Adrenal gland (tissue), 12 donors: Measurements from ENCODE around the gene TINAGL1. TPM values are rescaled to one million over a fixed set of nuclear protein-coding genes. Genes with fewer than 3 reads are reported as not detected.

Source experiments
- DNase-seq, 7 donors: peaks; one replicate each; pipeline ENCODE4 v3.0.0-alpha.2; 2019 to 2020
- H3K27ac ChIP-seq, 5 donors: fragments of 200-600 bp; sonication (generic) in 4 of 5; 1 replicate in 3 of 5; 2 replicates in 2 of 5; pipeline versions ENCODE4 v1.5.1 to v1.8.0; 2016 to 2020; ENCODE audit warnings: mild to moderate bottlenecking in 1 of 5
- H3K27me3 ChIP-seq: fragments of 200-600 bp; 2 replicates; pipeline ENCODE4 v1.8.0; 2021
- H3K36me3 ChIP-seq, 2 donors: fragments of 200-600 bp; replicated peaks in 1 of 2; 1 replicate in 1 of 2; 2 replicates in 1 of 2; pipeline versions ENCODE4 v1.5.1 to v1.8.0; 2018 to 2022
- H3K4me1 ChIP-seq, 2 donors: fragments of 200-600 bp; replicated peaks in 1 of 2; 1 replicate in 1 of 2; 2 replicates in 1 of 2; pipeline versions ENCODE4 v1.5.1 to v1.8.0; 2018 to 2021
- H3K4me3 ChIP-seq, 4 donors: fragments of 200-600 bp; sonication (generic) in 3 of 4; one replicate each; pipeline ENCODE4 v1.5.1; 2016 to 2018
- H3K9me3 ChIP-seq, 3 donors: fragments of 200-600 bp; sonication (generic) in 1 of 3; replicated peaks in 1 of 3; 1 replicate in 2 of 3; 2 replicates in 1 of 3; pipeline versions ENCODE4 v1.5.1 to v1.8.0; 2016 to 2021
- POLR2A ChIP-seq, 2 donors: fragments of 450-650 bp; IDR thresholded peaks; one replicate each; pipeline ENCODE4 v1.6.1; 2017; ENCODE audit warnings: antibody characterized with exemption in 2 of 2, mild to moderate bottlenecking in 2 of 2, moderate library complexity in 1 of 2
- WGBS, 4 donors: extraction: QIAGEN DNeasy Blood & Tissue Kit in 2 of 4; methylation state at CpG; one replicate each; pipeline versions ENCODE4 v1.1.5 to v1.1.7; 2013 to 2017; 5-methylcytosine and 5-hydroxymethylcytosine counted together
- intact Hi-C, 2 donors: fragments of 100-400 bp; cut with DNase I; formaldehyde crosslinking; loops; one replicate each; pipeline versions ENCODE4 v1.14.1 to v1.15.0; 2022 to 2023
- polyA plus RNA-seq, 3 donors: library from polyadenylated mRNA; stranded (reverse); fragments of 200-250 nt in 2 of 3; fragments of 350-450 nt in 1 of 3; fragmentation: Illumina TruSeq in 1 of 3; extraction: RNeasy Lipid Tissue Mini Kit (QIAGEN cat#74804) in 1 of 3; gene quantifications; one replicate each; pipeline ENCODE4 v1.2.3, GENCODE V29; 2013 to 2014
- total RNA-seq, 9 donors: library from RNA; depleted of rRNA in 4 of 9; stranded (reverse); fragments of >200 nt in 4 of 9; fragments of 120-200 nt in 1 of 9; fragmentation: NEBNext Ultra II Directional in 1 of 9; extraction: Animal tissue kit (Norgen Biotek cat#: 25700) in 1 of 9; gene quantifications; one replicate each; pipeline versions ENCODE4 v1.1.0 to v1.2.4, GENCODE V29; 2013 to 2023
- TF ChIP-seq, protein P1 (sequence below), 6 experiments: fragments of 450-650 bp in 4 of 6; fragments of 200-600 bp in 2 of 6; sonication (generic) in 1 of 6; IDR thresholded peaks; 1 replicate in 5 of 6; 2 replicates in 1 of 6; pipeline versions ENCODE4 v1.5.1 to v1.8.0; 2016 to 2021; ENCODE audit warnings: antibody characterized with exemption in 6 of 6, mild to moderate bottlenecking in 2 of 6, moderate library complexity in 1 of 6
- donor health status: healthy with polysubstance abuse.
- donor health status: Bipolar disorder and iron deficiency.
- donor health status: DM: yes; HTN: yes; CAD: no.
- donor health status: DM: no; HTN: no; CAD: no.
- donor health status: DM: no; HTN: no; CAD: no.
- donor health status: DM: yes; HTN: yes; CAD: no.

Gene TINAGL1
- total and polyA plus RNA-seq, 12 donors: 22.7 to 294 (median 89.9) TPM

GRCh38 chr1:31625561-31626222, 49.4 kb downstream of the TINAGL1 start:
- Histone ChIP-seq H3K4me3 (no peak overlapping the region), H3K4me1 (peaks cover 27 to 34% of the 10 kb centered on the region in 2 donors), H3K9me3 (no peaks in the 10 kb centered on the region), H3K27me3 (no peaks in the 10 kb centered on the region), H3K27ac (peak overlapping the region; percentile 52 to 89 (median 75)), H3K36me3 (peaks cover 0 to 26% of the 10 kb centered on the region in 2 donors)
- WGBS, 4 donors: 49 to 61% (median 59%) methylated on average over 2 to 4 of the region's 4 CpGs
- TF ChIP-seq, protein P1, sequence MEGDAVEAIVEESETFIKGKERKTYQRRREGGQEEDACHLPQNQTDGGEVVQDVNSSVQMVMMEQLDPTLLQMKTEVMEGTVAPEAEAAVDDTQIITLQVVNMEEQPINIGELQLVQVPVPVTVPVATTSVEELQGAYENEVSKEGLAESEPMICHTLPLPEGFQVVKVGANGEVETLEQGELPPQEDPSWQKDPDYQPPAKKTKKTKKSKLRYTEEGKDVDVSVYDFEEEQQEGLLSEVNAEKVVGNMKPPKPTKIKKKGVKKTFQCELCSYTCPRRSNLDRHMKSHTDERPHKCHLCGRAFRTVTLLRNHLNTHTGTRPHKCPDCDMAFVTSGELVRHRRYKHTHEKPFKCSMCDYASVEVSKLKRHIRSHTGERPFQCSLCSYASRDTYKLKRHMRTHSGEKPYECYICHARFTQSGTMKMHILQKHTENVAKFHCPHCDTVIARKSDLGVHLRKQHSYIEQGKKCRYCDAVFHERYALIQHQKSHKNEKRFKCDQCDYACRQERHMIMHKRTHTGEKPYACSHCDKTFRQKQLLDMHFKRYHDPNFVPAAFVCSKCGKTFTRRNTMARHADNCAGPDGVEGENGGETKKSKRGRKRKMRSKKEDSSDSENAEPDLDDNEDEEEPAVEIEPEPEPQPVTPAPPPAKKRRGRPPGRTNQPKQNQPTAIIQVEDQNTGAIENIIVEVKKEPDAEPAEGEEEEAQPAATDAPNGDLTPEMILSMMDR (IDR thresholded peaks at IDR 0.05): no peak
- no peak for TF ChIP-seq POLR2A (IDR thresholded peaks at IDR 0.05)
- peak in 6 of 7 donors; percentile 50 to 73 (median 64) for DNase-seq
- intact Hi-C loops: no loop called here

- peaks cover 0 to 34% of the 10 kb centered on the region in 2 donors for H3K36me3 ChIP-seq
These were observed 50.2 kb downstream of the TINAGL1 start for GRCh38 chr1:31626223-31627207.

GRCh38 chr1:31627301-31627929, 51.1 kb downstream of the TINAGL1 start:
- WGBS, 4 donors: 18 to 40% (median 22%) methylated on average over 2 to 13 of the region's 13 CpGs
- DNase-seq: peak; percentile 71 to 94 (median 85)
- peaks cover 27 to 34% of the 10 kb centered on the region in 2 donors for H3K4me1 ChIP-seq
- TF ChIP-seq, protein P1 (IDR thresholded peaks at IDR 0.05): no peak
- TF ChIP-seq POLR2A (IDR thresholded peaks at IDR 0.05): no peak
- no peaks in the 10 kb centered on the region for H3K9me3 ChIP-seq
- peak overlapping the region; percentile 53 to 89 (median 79) for H3K27ac ChIP-seq
- intact Hi-C loops: no loop called here
- H3K27me3 ChIP-seq: no peaks in the 10 kb centered on the region
- H3K4me3 ChIP-seq: no peak overlapping the region
- peaks cover 0 to 43% of the 10 kb centered on the region in 2 donors for H3K36me3 ChIP-seq

More at GRCh38 chr1:31626223-31627207, 50.2 kb downstream of the TINAGL1 start:
- H3K4me3 ChIP-seq: no peak overlapping the region
- peak in 1 of 2 donors; percentile 61 for TF ChIP-seq POLR2A (IDR thresholded peaks at IDR 0.05)
- TF ChIP-seq, protein P1 (IDR thresholded peaks at IDR 0.05): no peak
- H3K27ac ChIP-seq: peak overlapping the region; percentile 53 to 89 (median 79)
- no peaks in the 10 kb centered on the region for H3K9me3 ChIP-seq
- intact Hi-C loops: no loop called here
- H3K4me1 ChIP-seq: peaks cover 27 to 34% of the 10 kb centered on the region in 2 donors
- DNase-seq: peak; percentile 74 to 89 (median 85)
- 23 to 63% (median 33%) methylated on average over 9 to 23 of the region's 23 CpGs for WGBS, 4 donors
- no peaks in the 10 kb centered on the region for H3K27me3 ChIP-seq
